Measurements from ENCODE around the gene IL9.

DNA sequence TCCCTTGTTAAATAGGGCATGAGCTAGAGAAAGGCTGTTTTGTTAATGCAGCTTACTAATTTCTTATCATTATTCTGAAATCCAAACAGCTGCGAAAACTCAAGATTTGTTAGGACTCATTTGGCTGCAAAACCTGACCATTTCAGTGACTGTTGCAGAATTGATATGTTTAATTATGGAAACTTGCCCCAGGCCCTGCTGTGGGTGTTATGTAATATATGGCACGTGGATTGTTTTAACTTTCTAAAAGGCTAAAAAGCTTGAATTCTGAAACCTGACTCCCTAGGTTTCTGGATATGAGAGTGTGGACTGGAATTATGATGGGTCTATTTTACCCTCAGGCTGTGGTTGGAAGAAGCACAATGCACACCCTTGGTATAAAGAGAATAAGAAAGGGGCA lies 4.4 kb downstream of the IL9 start:
- TF ChIP-seq, protein P1, sequence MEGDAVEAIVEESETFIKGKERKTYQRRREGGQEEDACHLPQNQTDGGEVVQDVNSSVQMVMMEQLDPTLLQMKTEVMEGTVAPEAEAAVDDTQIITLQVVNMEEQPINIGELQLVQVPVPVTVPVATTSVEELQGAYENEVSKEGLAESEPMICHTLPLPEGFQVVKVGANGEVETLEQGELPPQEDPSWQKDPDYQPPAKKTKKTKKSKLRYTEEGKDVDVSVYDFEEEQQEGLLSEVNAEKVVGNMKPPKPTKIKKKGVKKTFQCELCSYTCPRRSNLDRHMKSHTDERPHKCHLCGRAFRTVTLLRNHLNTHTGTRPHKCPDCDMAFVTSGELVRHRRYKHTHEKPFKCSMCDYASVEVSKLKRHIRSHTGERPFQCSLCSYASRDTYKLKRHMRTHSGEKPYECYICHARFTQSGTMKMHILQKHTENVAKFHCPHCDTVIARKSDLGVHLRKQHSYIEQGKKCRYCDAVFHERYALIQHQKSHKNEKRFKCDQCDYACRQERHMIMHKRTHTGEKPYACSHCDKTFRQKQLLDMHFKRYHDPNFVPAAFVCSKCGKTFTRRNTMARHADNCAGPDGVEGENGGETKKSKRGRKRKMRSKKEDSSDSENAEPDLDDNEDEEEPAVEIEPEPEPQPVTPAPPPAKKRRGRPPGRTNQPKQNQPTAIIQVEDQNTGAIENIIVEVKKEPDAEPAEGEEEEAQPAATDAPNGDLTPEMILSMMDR (IDR thresholded peaks at IDR 0.05), result no peak
- no peak for TF ChIP-seq TCF7L2 (IDR thresholded peaks at IDR 0.05; ENCODE audit: low read depth, low read length)
- TF ChIP-seq, protein P2, sequence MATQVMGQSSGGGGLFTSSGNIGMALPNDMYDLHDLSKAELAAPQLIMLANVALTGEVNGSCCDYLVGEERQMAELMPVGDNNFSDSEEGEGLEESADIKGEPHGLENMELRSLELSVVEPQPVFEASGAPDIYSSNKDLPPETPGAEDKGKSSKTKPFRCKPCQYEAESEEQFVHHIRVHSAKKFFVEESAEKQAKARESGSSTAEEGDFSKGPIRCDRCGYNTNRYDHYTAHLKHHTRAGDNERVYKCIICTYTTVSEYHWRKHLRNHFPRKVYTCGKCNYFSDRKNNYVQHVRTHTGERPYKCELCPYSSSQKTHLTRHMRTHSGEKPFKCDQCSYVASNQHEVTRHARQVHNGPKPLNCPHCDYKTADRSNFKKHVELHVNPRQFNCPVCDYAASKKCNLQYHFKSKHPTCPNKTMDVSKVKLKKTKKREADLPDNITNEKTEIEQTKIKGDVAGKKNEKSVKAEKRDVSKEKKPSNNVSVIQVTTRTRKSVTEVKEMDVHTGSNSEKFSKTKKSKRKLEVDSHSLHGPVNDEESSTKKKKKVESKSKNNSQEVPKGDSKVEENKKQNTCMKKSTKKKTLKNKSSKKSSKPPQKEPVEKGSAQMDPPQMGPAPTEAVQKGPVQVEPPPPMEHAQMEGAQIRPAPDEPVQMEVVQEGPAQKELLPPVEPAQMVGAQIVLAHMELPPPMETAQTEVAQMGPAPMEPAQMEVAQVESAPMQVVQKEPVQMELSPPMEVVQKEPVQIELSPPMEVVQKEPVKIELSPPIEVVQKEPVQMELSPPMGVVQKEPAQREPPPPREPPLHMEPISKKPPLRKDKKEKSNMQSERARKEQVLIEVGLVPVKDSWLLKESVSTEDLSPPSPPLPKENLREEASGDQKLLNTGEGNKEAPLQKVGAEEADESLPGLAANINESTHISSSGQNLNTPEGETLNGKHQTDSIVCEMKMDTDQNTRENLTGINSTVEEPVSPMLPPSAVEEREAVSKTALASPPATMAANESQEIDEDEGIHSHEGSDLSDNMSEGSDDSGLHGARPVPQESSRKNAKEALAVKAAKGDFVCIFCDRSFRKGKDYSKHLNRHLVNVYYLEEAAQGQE (IDR thresholded peaks at IDR 0.05; ENCODE audit: insufficient read depth in 1 of 2, low read depth in 2 of 2, low read length in 1 of 2), result no peak
- no peak for TF ChIP-seq POLR2AphosphoS5 (IDR thresholded peaks at IDR 0.05; ENCODE audit: low read depth, low read length)

All from Panc1 (cell line).